K562 (cell line): ENCODE data around the gene ZEB2. TPM values are rescaled to one million over a fixed set of nuclear protein-coding genes. Genes with fewer than 3 reads are reported as not detected.

Experiments used
- ATAC-seq: fragments of 200-7000 bp; cut with Tn5 transposase; 3 replicates; pipeline ENCODE4 v1.9.1; 2020; ENCODE audit warnings: moderate library complexity
- BruUV-seq: library from RNA; stranded (reverse); fragments of 400-500 nt; replicated peaks from 2 replicates; lab custom pipeline; 2021; lab: Mats Ljungman, UMichigan
- CTCF ChIA-PET: fragments of 300-600 bp; formaldehyde crosslinking; extraction: SDS; loops from one replicate; lab custom pipeline; 2021; ENCODE audit warnings: low intra/inter-chr PET ratio; lab: Yijun Ruan, JAX
- POLR2A ChIA-PET: fragments of 300-600, 350-650 bp; sonication (Branson Sonifier 250); formaldehyde crosslinking; extraction: SDS; loops from one replicate; lab custom pipeline; 2021; ENCODE audit warnings: antibody characterized with exemption, inconsistent platforms; lab: Yijun Ruan, JAX
- DNase-seq, 4 experiments: peaks; one replicate each; pipeline versions ENCODE4 v3.0.0 to v3.0.0-alpha.2; 2011 to 2018; ENCODE audit warnings: low spot score in 3 of 4, mixed read lengths in 3 of 4; ENCODE audit errors: extremely low read depth in 1 of 4
- FAIRE-seq: peaks from 2 replicates; lab custom pipeline; 2011; peaks lifted over from hg19 to GRCh38; lab: Jason Lieb, UNC
- H2AFZ ChIP-seq: 2 replicates; pipeline ENCODE4 v1.6.0; 2011; ENCODE audit warnings: low read depth, low read length, control low read depth, inconsistent platforms
- H3K27ac ChIP-seq: fragments of 200-600 bp; 3 replicates; pipeline ENCODE4 v1.8.0; 2011; ENCODE audit warnings: low read depth, mild to moderate bottlenecking, control low read depth, inconsistent platforms, low read length, moderate library complexity, mixed read lengths; ENCODE audit errors: extremely low read depth
- H3K27me3 ChIP-seq, 2 experiments: fragments of 300-600 bp in 1 of 2; 2 replicates in 1 of 2; 3 replicates in 1 of 2; pipeline versions ENCODE4 v1.6.0 to v1.8.0; 2011; ENCODE audit warnings: inconsistent platforms in 2 of 2, low read length in 2 of 2, mild to moderate bottlenecking in 1 of 2, mixed read lengths in 1 of 2, moderate library complexity in 1 of 2; ENCODE audit not compliant: control insufficient read depth in 2 of 2, insufficient read depth in 2 of 2
- H3K36me3 ChIP-seq: fragments of 300-600 bp; 3 replicates; pipeline ENCODE4 v1.8.0; 2011; ENCODE audit warnings: mild to moderate bottlenecking, low read length, inconsistent platforms; ENCODE audit not compliant: control insufficient read depth, insufficient read depth
- H3K4me1 ChIP-seq, 2 experiments: fragments of 200-600 bp in 1 of 2; replicated peaks in 1 of 2; 2 replicates in 1 of 2; 3 replicates in 1 of 2; pipeline versions ENCODE4 v1.5.1 to v1.8.0; 2011; ENCODE audit warnings: inconsistent platforms in 2 of 2, low read length in 2 of 2, mild to moderate bottlenecking in 1 of 2, mixed read lengths in 1 of 2, moderate library complexity in 1 of 2; ENCODE audit not compliant: control insufficient read depth in 2 of 2, insufficient read depth in 2 of 2
- H3K4me2 ChIP-seq: 2 replicates; pipeline ENCODE4 v1.6.1; 2011; ENCODE audit warnings: low read length, control low read depth, inconsistent platforms, mixed read lengths; ENCODE audit not compliant: insufficient read depth
- H3K4me3 ChIP-seq: fragments of 200-600 bp; sonication (generic), shearing (Covaris generic); 2 replicates; pipeline ENCODE4 v1.5.1; 2016; ENCODE audit warnings: control low read depth, inconsistent platforms
- H3K79me2 ChIP-seq: fragments of 200-600 bp; 3 replicates; pipeline ENCODE4 v1.8.0; 2011; ENCODE audit warnings: low read length, inconsistent platforms; ENCODE audit not compliant: control insufficient read depth, insufficient read depth
- H3K9ac ChIP-seq, 2 experiments: 2 replicates each; pipeline versions ENCODE4 v1.6.0 to v1.6.1; 2011; ENCODE audit warnings: low read depth in 2 of 2, low read length in 2 of 2, control low read depth in 1 of 2, inconsistent platforms in 1 of 2, mild to moderate bottlenecking in 1 of 2, mixed read lengths in 1 of 2; ENCODE audit not compliant: insufficient read depth in 1 of 2
- H3K9me1 ChIP-seq: one replicate; pipeline ENCODE4 v1.6.0; 2011; ENCODE audit warnings: inconsistent platforms, mild to moderate bottlenecking, low read length, moderate library complexity; ENCODE audit not compliant: control insufficient read depth, insufficient read depth
- H3K9me3 ChIP-seq: replicated peaks from 2 replicates; pipeline ENCODE4 v1.5.1; 2011; ENCODE audit warnings: low read depth, low read length, inconsistent platforms; ENCODE audit not compliant: control insufficient read depth, insufficient read depth
- H4K20me1 ChIP-seq: replicated peaks from 2 replicates; pipeline ENCODE4 v1.6.1; 2011; ENCODE audit warnings: low read length, inconsistent platforms, mixed read lengths; ENCODE audit not compliant: control insufficient read depth, insufficient read depth
- EZH2 ChIP-seq: IDR thresholded peaks from 2 replicates; pipeline ENCODE4 v1.6.1; 2012; ENCODE audit warnings: low read depth, mild to moderate bottlenecking, inconsistent platforms, low read length, borderline replicate concordance
- HINFP ChIP-seq: fragments of 450-650 bp; conservative IDR thresholded peaks from 2 replicates; pipeline ENCODE4 v1.6.1; 2016; ENCODE audit warnings: missing genetic modification characterization, low read depth, mild to moderate bottlenecking, control low read depth, missing compliant biosample characterization
- ILF3 ChIP-seq: fragments of 450-650 bp; IDR thresholded peaks from 2 replicates; pipeline ENCODE4 v1.6.1; 2018; ENCODE audit warnings: antibody characterized with exemption, mild to moderate bottlenecking, moderate library complexity, borderline replicate concordance
- MAFK ChIP-seq: IDR thresholded peaks from 2 replicates; pipeline ENCODE4 v1.6.1; 2011; ENCODE audit warnings: low read length, improper control_type of control experiment
- NFYB ChIP-seq: IDR thresholded peaks from 2 replicates; pipeline ENCODE4 v1.6.1; 2011; ENCODE audit warnings: mild to moderate bottlenecking, moderate library complexity; ENCODE audit not compliant: insufficient read length; ENCODE audit errors: extremely low read depth
- PTRF ChIP-seq: fragments of 450-650 bp; IDR thresholded peaks from 2 replicates; pipeline ENCODE4 v1.6.1; 2016; ENCODE audit warnings: mild to moderate bottlenecking, missing genetic modification characterization, missing compliant biosample characterization
- RBM39 ChIP-seq: fragments of 200-400 bp; formaldehyde crosslinking; optimal IDR thresholded peaks from 2 replicates; pipeline ENCODE3; 2018; ENCODE audit warnings: low read depth, low read length
- SMARCA4 ChIP-seq: fragments of 450-650 bp; IDR thresholded peaks from 2 replicates; pipeline ENCODE4 v1.6.1; 2016
- SREBF2 ChIP-seq: sonication (generic); formaldehyde crosslinking; IDR thresholded peaks from 2 replicates; pipeline ENCODE4 v1.4.0; 2020; ENCODE audit warnings: mild to moderate bottlenecking, missing genetic modification reagents
- TAF9B ChIP-seq: fragments of 450-650 bp; IDR thresholded peaks from 2 replicates; pipeline ENCODE4 v1.6.1; 2018; ENCODE audit warnings: mild to moderate bottlenecking; ENCODE audit not compliant: partially characterized antibody
- WHSC1 ChIP-seq: IDR thresholded peaks from one replicate; pipeline ENCODE4 v1.6.1; 2012; ENCODE audit warnings: low read length, control low read depth, inconsistent platforms
- ZFP30 ChIP-seq: fragments of 250-450 bp; sonication (Bioruptor Pico); IDR thresholded peaks from 2 replicates; pipeline ENCODE4 v1.8.0; 2022; ENCODE audit warnings: moderate library complexity, mild to moderate bottlenecking, inconsistent platforms, borderline replicate concordance
- ZNF212 ChIP-seq: fragments of 450-650 bp; formaldehyde crosslinking; IDR thresholded peaks from 2 replicates; pipeline ENCODE4 v1.4.0; 2020; ENCODE audit warnings: mild to moderate bottlenecking
- ZNF384 ChIP-seq: IDR thresholded peaks from 2 replicates; pipeline ENCODE4 v1.6.1; 2012; ENCODE audit warnings: low read depth, low read length, improper control_type of control experiment
- WGBS: fragments of 100-300 bp; shearing (Covaris generic); methylation state at CpG from one replicate; pipeline ENCODE4 v1.1.6; 2016; ENCODE audit warnings: low coverage, mixed read lengths; ENCODE audit not compliant: insufficient coverage; ENCODE audit errors: missing lambda C conversion rate; 5-methylcytosine and 5-hydroxymethylcytosine counted together
- in situ Hi-C: fragments of 300-500 bp; cut with MboI; formaldehyde crosslinking; loops from 4 replicates; pipeline ENCODE4 v1.15.0; 2018; ENCODE audit warnings: inconsistent platforms, mixed read lengths
- intact Hi-C: fragments of 100-400 bp; cut with micrococcal nuclease; formaldehyde crosslinking; loops from 2 replicates; pipeline ENCODE4 v1.14.2; 2022
- polyA plus RNA-seq, 8 experiments: library from polyadenylated mRNA; depleted of rRNA in 4 of 8; stranded (reverse) in 5 of 8; unstranded in 3 of 8; fragments of >200 nt; fragmentation: Nextera tagmentation in 2 of 8; fragmentation: Illumina TruSeq in 1 of 8; extraction: Ambion mirVana in 2 of 8; extraction: Trizol in 1 of 8; gene quantifications; 2 replicates each; pipeline versions ENCODE4 v1.2.1 to v1.2.3, GENCODE V29; 2011 to 2014; ENCODE audit warnings: inconsistent platforms in 1 of 8, missing spikeins in 1 of 8
- total RNA-seq, 7 experiments: library from RNA; depleted of rRNA in 6 of 7; stranded (reverse); fragments of >200 nt in 6 of 7; fragmentation: Illumina TruSeq in 2 of 7; extraction: Trizol in 2 of 7; gene quantifications; 2 replicates each; pipeline versions ENCODE4 v1.2.1 to v1.2.3, GENCODE V29; 2011 to 2021; ENCODE audit warnings: low replicate concordance in 1 of 7

ZEB2 gene
- total and polyA plus RNA-seq, 9 of the 15 experiments (the other 6 are each of a cell fraction or from before 2014, with no cell fraction given), result 15.1 to 113 (median 72.3) TPM

- Histone ChIP-seq H3K4me2 (no peak overlapping the region), H3K9ac (no peak overlapping the region), H3K4me3 (no peak overlapping the region), H2AFZ (no peak overlapping the region), H3K36me3 (peaks cover 90% of the 10 kb centered on the region), H3K79me2 (peaks cover 100% of the 10 kb centered on the region), H3K27me3 (no peaks in the 10 kb centered on the region), H4K20me1 (peaks cover 17% of the 10 kb centered on the region; the same call in 1 of the 2 replicates), H3K9me3 (no peaks in the 10 kb centered on the region), H3K9me1 (no peaks in the 10 kb centered on the region), H3K27ac (peak overlapping the region; percentile 34; the same call in 1 of the 3 replicates), H3K4me1 (peaks cover 5 to 52% of the 10 kb centered on the region in 2 experiments; a peak in 4 of 5 replicates)
- ChIA-PET POLR2A (interaction anchor here (0.7 kb wide), 1 partner anchor 76 kb away, joined by 3 read pairs; no protein-coding TSS in a partner anchor), CTCF (no interaction called here)
- WGBS, result 76% methylated on average over 6 of the region's 6 CpGs
- no peak for DNase-seq
- in situ Hi-C loops (no loop called here), intact Hi-C loops (no loop called here)
- FAIRE-seq, result no peak
- ATAC-seq, result no peak
- no TSS peak for BruUV-seq
- TF ChIP-seq ZFP30 (CRISPR knock-in tag) (no peak), SREBF2 (no peak), HINFP (tag) (no peak), ZNF384 (no peak), MAFK (no peak), TAF9B (no peak), PTRF (tag) (no peak), EZH2 (no peak), SMARCA4 (no peak), ZNF212 (CRISPR knock-in tag) (no peak), RBM39 (no peak), NFYB (no peak), ILF3 (no peak), WHSC1 (no peak)
- TF ChIP-seq, all 486 proteins: peak for 0
Measured at GRCh38 chr2:144462266-144462665, 57.7 kb downstream of the ZEB2 start.
